ENCODE data around the gene MTREX.

DNA sequence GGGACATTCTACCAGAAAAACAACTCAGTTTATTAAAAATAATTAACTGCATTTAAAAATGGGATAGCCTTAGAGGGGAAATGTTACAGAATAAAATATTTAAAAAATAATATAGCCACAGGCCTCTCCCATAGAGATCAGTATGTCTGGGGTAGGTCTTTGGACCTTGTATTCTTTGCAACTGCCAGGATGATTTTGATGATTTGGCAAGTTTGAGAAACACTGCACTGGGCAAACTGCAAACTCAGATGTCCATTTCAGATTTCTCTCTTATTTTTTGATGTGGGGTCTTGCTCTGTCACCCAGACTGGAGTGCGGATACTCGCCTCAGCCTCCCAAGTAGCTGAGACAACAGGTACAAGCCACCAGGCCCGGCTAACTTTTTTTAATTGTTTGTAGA is 49.5 kb upstream of the MTREX start:
- TF ChIP-seq ZNF274 (IDR thresholded peaks at IDR 0.05; ENCODE audit: insufficient read depth, insufficient read length) (no peak), NR2C1 (IDR thresholded peaks at IDR 0.05) (no peak), LARP7 (IDR thresholded peaks at IDR 0.05) (no peak), EZH2 (IDR thresholded peaks at IDR 0.05; ENCODE audit: borderline replicate concordance, control insufficient read depth, low read depth, low read length) (no peak), TAF1 (IDR thresholded peaks at IDR 0.05; ENCODE audit: borderline replicate concordance, low read depth, low read length) (no peak), BMI1 (IDR thresholded peaks at IDR 0.05; ENCODE audit: borderline replicate concordance) (no peak), POLR2A (IDR thresholded peaks at IDR 0.05; ENCODE audit: low read depth, low read length) (no peak), GATAD2B (conservative IDR thresholded peaks at IDR 0.05; ENCODE audit: low read depth) (no peak), ZNF24 (IDR thresholded peaks at IDR 0.05) (no peak), SRF (IDR thresholded peaks at IDR 0.05; ENCODE audit: low read depth in 2 of 2, low read length in 2 of 2) (no peak)
- TF ChIP-seq, protein P1, sequence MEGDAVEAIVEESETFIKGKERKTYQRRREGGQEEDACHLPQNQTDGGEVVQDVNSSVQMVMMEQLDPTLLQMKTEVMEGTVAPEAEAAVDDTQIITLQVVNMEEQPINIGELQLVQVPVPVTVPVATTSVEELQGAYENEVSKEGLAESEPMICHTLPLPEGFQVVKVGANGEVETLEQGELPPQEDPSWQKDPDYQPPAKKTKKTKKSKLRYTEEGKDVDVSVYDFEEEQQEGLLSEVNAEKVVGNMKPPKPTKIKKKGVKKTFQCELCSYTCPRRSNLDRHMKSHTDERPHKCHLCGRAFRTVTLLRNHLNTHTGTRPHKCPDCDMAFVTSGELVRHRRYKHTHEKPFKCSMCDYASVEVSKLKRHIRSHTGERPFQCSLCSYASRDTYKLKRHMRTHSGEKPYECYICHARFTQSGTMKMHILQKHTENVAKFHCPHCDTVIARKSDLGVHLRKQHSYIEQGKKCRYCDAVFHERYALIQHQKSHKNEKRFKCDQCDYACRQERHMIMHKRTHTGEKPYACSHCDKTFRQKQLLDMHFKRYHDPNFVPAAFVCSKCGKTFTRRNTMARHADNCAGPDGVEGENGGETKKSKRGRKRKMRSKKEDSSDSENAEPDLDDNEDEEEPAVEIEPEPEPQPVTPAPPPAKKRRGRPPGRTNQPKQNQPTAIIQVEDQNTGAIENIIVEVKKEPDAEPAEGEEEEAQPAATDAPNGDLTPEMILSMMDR (IDR thresholded peaks at IDR 0.05 in 2 of 3, conservative IDR thresholded peaks at IDR 0.05 in 1 of 3; ENCODE audit: control insufficient read depth in 2 of 3, extremely low read depth in 1 of 3, insufficient read depth in 1 of 3, low read depth in 3 of 3, low read length in 3 of 3): no peak
